Transverse colon (tissue), 4 donors: ENCODE results near the gene STARD13. TPM values are rescaled to one million over a fixed set of nuclear protein-coding genes. Genes with fewer than 3 reads are reported as not detected.

Experiments used
- DNase-seq: peaks from one replicate; pipeline ENCODE4 v3.0.0-alpha.2; 2019
- H3K27ac ChIP-seq, 4 donors: fragments of 200-600 bp; sonication (generic); 2 replicates each; pipeline ENCODE4 v1.5.1; 2016 to 2018; ENCODE audit warnings: inconsistent platforms in 4 of 4
- H3K27me3 ChIP-seq: fragments of 200-600 bp; sonication (generic); 2 replicates; pipeline ENCODE4 v1.5.1; 2017; ENCODE audit warnings: inconsistent platforms
- H3K36me3 ChIP-seq, 4 donors: fragments of 200-600 bp; sonication (generic); 2 replicates each; pipeline ENCODE4 v1.5.1; 2017 to 2019; ENCODE audit warnings: inconsistent platforms in 4 of 4
- H3K4me1 ChIP-seq, 4 donors: fragments of 200-600 bp; sonication (generic); 2 replicates each; pipeline ENCODE4 v1.5.1; 2017 to 2020; ENCODE audit warnings: inconsistent platforms in 4 of 4
- H3K4me3 ChIP-seq, 4 donors: fragments of 200-600 bp; sonication (generic); 1 replicate in 1 of 4; 2 replicates in 3 of 4; pipeline versions ENCODE4 v1.5.1 to v1.6.1; 2017 to 2019; ENCODE audit warnings: inconsistent platforms in 4 of 4
- H3K9me3 ChIP-seq, 2 donors: fragments of 200-600 bp; sonication (generic); 2 replicates each; pipeline ENCODE4 v1.5.1; 2017 to 2019; ENCODE audit warnings: inconsistent platforms in 2 of 2
- EP300 ChIP-seq: sonication (generic); formaldehyde crosslinking; IDR thresholded peaks from one replicate; pipeline ENCODE4 v1.6.1; 2017; ENCODE audit warnings: antibody characterized with exemption, low read depth
- POLR2A ChIP-seq: fragments of 450-650 bp; IDR thresholded peaks from one replicate; pipeline ENCODE4 v1.6.1; 2016; ENCODE audit warnings: antibody characterized with exemption, mild to moderate bottlenecking, moderate library complexity
- POLR2AphosphoS5 ChIP-seq, 3 donors: sonication (generic); formaldehyde crosslinking; IDR thresholded peaks; one replicate each; pipeline ENCODE4 v1.6.1; 2016; ENCODE audit warnings: antibody characterized with exemption in 3 of 3
- WGBS, 2 donors: methylation state at CpG; one replicate each; pipeline ENCODE4 v1.1.5; 2018; ENCODE audit warnings: low coverage in 1 of 2; 5-methylcytosine and 5-hydroxymethylcytosine counted together
- in situ Hi-C, 4 donors: fragments of 200-750 bp; cut with MboI; loops; one replicate each; pipeline versions ENCODE4 v1.15.0 to v1.15.1; 2017; ENCODE audit warnings: low sequenced_read_pairs in 3 of 4, low pct_ligation_motif_present in 1 of 4, low pct_unique_long_range_greater_than_20kb in 1 of 4
- intact Hi-C: fragments of 100-400 bp; cut with DNase I; formaldehyde crosslinking; loops from one replicate; pipeline ENCODE4 v1.15.1; 2023; ENCODE audit warnings: low total_unique reads
- total RNA-seq, 4 donors: library from RNA; depleted of rRNA; stranded (reverse); fragments of >200 nt; gene quantifications; one replicate each; pipeline ENCODE4 v1.1.0, GENCODE V29; 2016
- TF ChIP-seq, protein P1 (sequence below), 5 experiments: fragments of 200-600 bp in 3 of 5; fragments of 450-650 bp in 2 of 5; sonication (generic) in 3 of 5; IDR thresholded peaks; 1 replicate in 2 of 5; 2 replicates in 3 of 5; pipeline ENCODE4 v1.5.1; 2016 to 2017; ENCODE audit warnings: antibody characterized with exemption in 5 of 5, inconsistent platforms in 3 of 5, mild to moderate bottlenecking in 2 of 5, moderate library complexity in 1 of 5

The STARD13 gene
- total RNA-seq, 4 donors from 2014 or later = 18.1 to 107 (median 41.5) TPM

DNA sequence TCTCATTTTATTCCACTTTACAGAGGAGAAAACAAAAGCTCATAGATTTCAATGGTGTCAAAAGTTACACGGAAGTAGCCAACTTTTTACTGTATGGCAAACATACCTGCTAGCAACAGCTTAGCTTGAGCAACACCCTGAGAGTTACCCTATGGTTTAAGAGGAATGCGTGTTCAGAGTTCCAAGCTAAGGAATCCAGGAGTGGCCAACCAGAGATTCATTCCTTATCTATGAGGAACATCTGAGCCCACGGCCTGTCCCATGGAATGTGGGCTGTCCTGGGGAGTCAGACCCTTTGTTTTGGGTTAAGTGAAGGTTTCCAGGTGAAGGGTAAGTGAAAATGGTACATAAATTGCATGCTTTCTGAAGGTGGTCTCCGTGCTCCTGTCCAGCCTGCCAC lies 67.5 kb downstream of the STARD13 start:
- Histone ChIP-seq H3K27ac (peak overlapping the region; percentile 68 to 78 (median 73)), H3K36me3 (no peaks in the 10 kb centered on the region), H3K4me3 (no peak overlapping the region), H3K27me3 (no peaks in the 10 kb centered on the region), H3K4me1 (peaks cover 21 to 52% (median 33%) of the 10 kb centered on the region in 4 donors), H3K9me3 (no peaks in the 10 kb centered on the region)
- TF ChIP-seq POLR2A (no peak), POLR2AphosphoS5 (IDR thresholded peaks at IDR 0.05) (peak in 1 of 3 donors; percentile 16)
- TF ChIP-seq, protein P1, sequence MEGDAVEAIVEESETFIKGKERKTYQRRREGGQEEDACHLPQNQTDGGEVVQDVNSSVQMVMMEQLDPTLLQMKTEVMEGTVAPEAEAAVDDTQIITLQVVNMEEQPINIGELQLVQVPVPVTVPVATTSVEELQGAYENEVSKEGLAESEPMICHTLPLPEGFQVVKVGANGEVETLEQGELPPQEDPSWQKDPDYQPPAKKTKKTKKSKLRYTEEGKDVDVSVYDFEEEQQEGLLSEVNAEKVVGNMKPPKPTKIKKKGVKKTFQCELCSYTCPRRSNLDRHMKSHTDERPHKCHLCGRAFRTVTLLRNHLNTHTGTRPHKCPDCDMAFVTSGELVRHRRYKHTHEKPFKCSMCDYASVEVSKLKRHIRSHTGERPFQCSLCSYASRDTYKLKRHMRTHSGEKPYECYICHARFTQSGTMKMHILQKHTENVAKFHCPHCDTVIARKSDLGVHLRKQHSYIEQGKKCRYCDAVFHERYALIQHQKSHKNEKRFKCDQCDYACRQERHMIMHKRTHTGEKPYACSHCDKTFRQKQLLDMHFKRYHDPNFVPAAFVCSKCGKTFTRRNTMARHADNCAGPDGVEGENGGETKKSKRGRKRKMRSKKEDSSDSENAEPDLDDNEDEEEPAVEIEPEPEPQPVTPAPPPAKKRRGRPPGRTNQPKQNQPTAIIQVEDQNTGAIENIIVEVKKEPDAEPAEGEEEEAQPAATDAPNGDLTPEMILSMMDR (IDR thresholded peaks at IDR 0.05) = no peak
- 29 to 50% methylated on average over 1 to 4 of the region's 4 CpGs for WGBS, 2 donors
- no peak for DNase-seq
- intact Hi-C loops (loop anchor here (10.0 kb wide), 1 partner anchor 67 kb away; the partner anchor contains the start of gene STARD13), in situ Hi-C loops (loop anchor here in 1 of 4 donors (25.0 kb wide), 1 partner anchor 319 kb away; no protein-coding TSS in a partner anchor)

DNA sequence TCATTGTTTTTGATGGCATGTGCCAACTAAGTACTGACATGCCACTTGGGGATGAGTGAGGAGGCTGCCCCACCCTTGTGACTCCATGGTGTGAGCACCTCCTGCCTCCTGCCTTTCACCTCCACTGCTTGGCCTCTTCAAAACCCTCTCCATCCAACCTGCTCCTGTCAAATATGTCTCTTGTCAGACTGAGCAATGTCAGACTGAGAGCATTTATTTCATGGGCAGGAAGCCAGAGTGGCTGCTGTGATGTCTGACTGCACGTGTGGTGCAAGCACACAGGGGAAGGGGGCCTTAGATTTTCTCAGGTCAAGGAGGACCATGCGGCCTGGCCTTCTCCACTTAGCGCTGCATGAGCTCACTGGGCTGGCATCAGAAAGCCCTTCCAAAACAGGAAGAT lies 68.3 kb downstream of the STARD13 start:
- Histone ChIP-seq H3K4me1 (peaks cover 21 to 48% (median 33%) of the 10 kb centered on the region in 4 donors), H3K27ac (peak overlapping the region; percentile 68 to 78 (median 73)), H3K9me3 (no peaks in the 10 kb centered on the region), H3K27me3 (no peaks in the 10 kb centered on the region), H3K4me3 (no peak overlapping the region), H3K36me3 (no peaks in the 10 kb centered on the region)
- no peak for DNase-seq
- in situ Hi-C loops = loop anchor here in 1 of 4 donors (25.0 kb wide), 1 partner anchor 320 kb away; no protein-coding TSS in a partner anchor
- 64 to 80% methylated on average over 2 to 3 of the region's 3 CpGs for WGBS, 2 donors
- TF ChIP-seq POLR2AphosphoS5 (IDR thresholded peaks at IDR 0.05) (no peak), POLR2A (no peak), EP300 (no peak)
- TF ChIP-seq, protein P1 (IDR thresholded peaks at IDR 0.05) = no peak
- intact Hi-C loops = loop anchor here (10.0 kb wide), 1 partner anchor 68 kb away; the partner anchor contains the start of gene STARD13

DNA sequence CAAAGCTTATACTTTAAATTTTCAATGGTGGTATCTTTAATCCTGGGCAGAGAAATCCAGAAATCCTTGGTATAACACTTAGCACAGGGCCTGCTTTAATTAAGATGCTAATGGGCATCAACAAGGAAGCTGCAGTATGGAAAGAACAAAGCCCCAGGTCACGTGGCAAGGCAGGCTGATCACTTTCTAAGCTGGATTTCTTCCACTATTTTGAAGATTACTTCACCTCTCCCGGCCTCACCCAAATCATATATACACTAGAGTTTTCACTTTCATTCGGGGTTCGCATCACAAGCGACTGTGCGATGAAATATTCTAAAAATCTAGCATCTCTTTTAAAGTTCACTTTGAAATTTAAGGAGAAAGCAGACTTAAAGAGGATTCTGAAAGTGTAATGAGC lies 71.8 kb downstream of the STARD13 start:
- peaks cover 21 to 44% (median 31%) of the 10 kb centered on the region in 4 donors for H3K4me1 ChIP-seq
- no peak for DNase-seq
- in situ Hi-C loops = loop anchor here in 1 of 4 donors (25.0 kb wide), 1 partner anchor 324 kb away; no protein-coding TSS in a partner anchor
- WGBS, 2 donors = 30 to 33% methylated on average over 6 of the region's 6 CpGs
- intact Hi-C loops = loop anchor here (10.0 kb wide), 1 partner anchor 71 kb away; the partner anchor contains the start of gene STARD13
- TF ChIP-seq, protein P1 (IDR thresholded peaks at IDR 0.05) = no peak
- TF ChIP-seq POLR2AphosphoS5 (IDR thresholded peaks at IDR 0.05) (no peak), EP300 (no peak), POLR2A (no peak)
- no peak overlapping the region for H3K4me3 ChIP-seq
- no peaks in the 10 kb centered on the region for H3K9me3 ChIP-seq
- H3K27ac ChIP-seq = peak overlapping the region; percentile 43 to 73 (median 59)
- no peaks in the 10 kb centered on the region for H3K36me3 ChIP-seq
- no peaks in the 10 kb centered on the region for H3K27me3 ChIP-seq

DNA sequence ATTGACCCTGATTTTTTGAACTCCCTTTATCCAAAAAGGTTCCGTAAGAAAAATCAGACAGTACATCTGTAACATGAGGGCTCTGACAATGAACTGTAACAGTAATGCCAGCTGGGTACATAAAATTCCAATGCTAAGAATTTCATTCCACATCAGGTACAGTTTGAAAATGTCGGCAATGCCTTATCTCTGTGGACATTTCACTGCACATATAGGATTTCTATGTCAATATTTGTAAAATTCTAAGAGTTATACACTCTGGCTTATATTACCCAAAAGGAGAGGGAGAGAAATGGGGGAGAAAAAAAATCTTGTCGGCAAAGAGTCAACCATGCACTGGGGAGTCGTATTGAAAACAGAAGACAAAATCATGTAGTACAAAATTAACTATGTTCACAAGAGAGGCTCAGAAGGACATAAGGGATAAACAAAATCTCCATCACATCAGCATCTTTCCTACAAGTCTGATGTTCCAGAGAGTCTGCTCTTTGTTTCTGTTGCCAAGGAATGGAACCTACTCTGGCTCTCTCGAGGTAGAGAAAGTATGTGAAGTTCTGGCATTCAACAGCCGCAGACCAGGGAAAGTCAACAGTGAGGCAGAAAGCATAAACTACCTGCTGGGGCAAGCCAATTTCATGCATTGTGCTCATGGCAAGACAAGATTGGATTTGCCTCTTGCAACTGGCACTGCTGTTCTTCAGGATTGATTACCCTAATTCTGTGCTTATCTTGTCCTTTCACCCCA lies 72.4 kb downstream of the STARD13 start:
- WGBS, 2 donors = 58 to 61% methylated on average over 6 of the region's 6 CpGs

More for the DNA sequence above, 72.4 kb downstream of the STARD13 start:
- Histone ChIP-seq H3K27me3 (no peaks in the 10 kb centered on the region), H3K4me1 (peaks cover 20 to 44% (median 29%) of the 10 kb centered on the region in 4 donors), H3K4me3 (no peak overlapping the region), H3K27ac (peak overlapping the region; percentile 43 to 73 (median 59)), H3K36me3 (no peaks in the 10 kb centered on the region), H3K9me3 (no peaks in the 10 kb centered on the region)
- DNase-seq = no peak
- TF ChIP-seq, protein P1 (IDR thresholded peaks at IDR 0.05) = no peak
- TF ChIP-seq POLR2A (no peak), EP300 (no peak), POLR2AphosphoS5 (IDR thresholded peaks at IDR 0.05) (no peak)
- in situ Hi-C loops (loop anchor here in 1 of 4 donors (25.0 kb wide), 1 partner anchor 324 kb away; no protein-coding TSS in a partner anchor), intact Hi-C loops (loop anchor here (10.0 kb wide), 1 partner anchor 72 kb away; the partner anchor contains the start of gene STARD13)
